ENCODE results near the gene CCDC57.

GRCh38 chr17:82073446-82073845, 139.2 kb downstream of the CCDC57 start:
- TF ChIP-seq POLR2AphosphoS5 (IDR thresholded peaks at IDR 0.05) (no peak), POLR2A (IDR thresholded peaks at IDR 0.05) (no peak), CTCF (IDR thresholded peaks at IDR 0.05) (no peak), EP300 (IDR thresholded peaks at IDR 0.05; ENCODE audit: low read depth) (no peak)

All from transverse colon (tissue), 4 donors.